ENCODE measurements around the gene TMEM233.
A peak's percentile ranks its signal among the peaks of the same experiment; 100 is the strongest.

Gene TMEM233

GRCh38 chr12:119593578-119594398 is at the start of gene TMEM233:
TSS of gene TMEM233 (plus strand) at chr12:119593774. CDS start at chr12:119593849, 75 bp downstream.
- no peak for DNase-seq (ENCODE audit: extremely low read depth in 1 of 2, low read depth in 1 of 2)

GRCh38 chr12:119544765-119545625 is 48.6 kb upstream of the TMEM233 start:
- DNase-seq (ENCODE audit: extremely low read depth in 1 of 2, low read depth in 1 of 2), result peak; percentile 11 to 18

DNA sequence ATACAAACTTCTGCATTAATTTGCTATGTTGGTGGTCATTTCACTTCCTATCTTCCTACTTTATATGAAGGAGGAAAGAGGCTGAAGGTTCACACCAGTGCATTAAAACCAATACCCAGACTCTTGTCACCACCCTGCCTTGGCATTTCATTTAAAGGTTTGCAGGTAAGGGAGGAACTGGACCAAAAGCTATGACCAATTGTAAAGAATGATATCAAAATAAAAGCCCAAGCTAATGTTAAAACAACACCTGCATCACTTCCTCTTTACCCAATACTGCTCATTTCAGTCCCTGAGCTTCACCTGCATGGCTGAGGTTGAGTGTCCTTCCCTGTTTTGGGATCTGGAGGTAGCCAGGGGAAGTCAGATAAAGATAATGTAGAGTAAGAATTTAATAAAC is 47.2 kb upstream of the TMEM233 start:
- DNase-seq (ENCODE audit: extremely low read depth in 1 of 2, low read depth in 1 of 2), result no peak

GRCh38 chr12:119547001-119547400 is 46.6 kb upstream of the TMEM233 start:
- DNase-seq (ENCODE audit: extremely low read depth in 1 of 2, low read depth in 1 of 2), result no peak

DNA sequence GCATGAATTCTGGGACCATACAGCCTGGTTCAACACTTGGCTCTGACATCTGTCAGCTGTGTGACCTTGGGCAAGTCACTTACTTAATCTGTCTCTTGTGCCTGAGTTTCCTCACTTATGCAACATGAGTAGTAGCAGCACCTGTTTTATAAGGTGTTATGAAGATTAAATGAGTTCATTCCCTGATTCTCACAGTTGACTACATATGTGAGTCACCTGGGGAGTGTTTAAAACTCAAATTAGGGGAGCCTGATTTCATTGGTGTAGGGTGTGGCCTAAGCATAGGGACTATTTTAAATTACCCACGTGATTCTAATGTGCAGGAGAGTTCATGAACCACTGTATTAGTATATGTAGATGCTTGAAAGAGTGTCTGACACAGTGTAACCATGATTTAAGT is 36.7 kb upstream of the TMEM233 start:
- DNase-seq (ENCODE audit: extremely low read depth in 1 of 2, low read depth in 1 of 2), result no peak

- DNase-seq (ENCODE audit: extremely low read depth in 1 of 2, low read depth in 1 of 2), result no peak
These were observed 28.2 kb upstream of the TMEM233 start for GRCh38 chr12:119565404-119565803.

DNA sequence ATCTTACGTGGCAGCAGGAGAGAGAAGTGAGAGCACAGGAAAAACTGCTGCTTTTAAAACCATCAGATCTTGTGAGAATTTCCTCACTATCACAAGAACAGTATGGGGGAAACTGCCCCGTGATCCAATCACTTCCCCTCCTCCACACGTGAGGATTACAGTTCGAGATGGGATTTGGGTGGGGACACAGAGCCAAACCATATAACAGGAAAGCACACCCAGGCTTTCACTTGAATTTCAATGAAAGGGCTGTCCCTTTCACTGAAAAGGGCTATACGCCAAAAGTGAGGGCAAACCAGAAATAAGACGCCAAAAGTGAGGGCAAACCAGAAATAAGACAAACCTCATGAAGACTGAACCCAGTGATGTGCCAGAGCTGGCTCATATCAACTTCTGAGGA is 22.8 kb upstream of the TMEM233 start:
- DNase-seq (ENCODE audit: extremely low read depth in 1 of 2, low read depth in 1 of 2), result no peak

- no peak for DNase-seq (ENCODE audit: extremely low read depth in 1 of 2, low read depth in 1 of 2)
These were observed 20.5 kb upstream of the TMEM233 start for GRCh38 chr12:119573086-119573485.

- no peak for DNase-seq (ENCODE audit: extremely low read depth in 1 of 2, low read depth in 1 of 2)
These were observed 19.3 kb upstream of the TMEM233 start for GRCh38 chr12:119574255-119574654.

GRCh38 chr12:119576118-119576810 is 17.3 kb upstream of the TMEM233 start:
- DNase-seq (ENCODE audit: extremely low read depth in 1 of 2, low read depth in 1 of 2), result no peak

GRCh38 chr12:119576915-119577314 is 16.7 kb upstream of the TMEM233 start:
- DNase-seq (ENCODE audit: extremely low read depth in 1 of 2, low read depth in 1 of 2), result no peak

GRCh38 chr12:119578112-119578511 is 15.5 kb upstream of the TMEM233 start:
- peak in 1 of 2 donors; percentile 54 for DNase-seq (ENCODE audit: extremely low read depth in 1 of 2, low read depth in 1 of 2)

GRCh38 chr12:119589097-119589496 is 4.5 kb upstream of the TMEM233 start:
- no peak for DNase-seq (ENCODE audit: extremely low read depth in 1 of 2, low read depth in 1 of 2)

- DNase-seq (ENCODE audit: extremely low read depth in 1 of 2, low read depth in 1 of 2), result no peak
These were observed 3.9 kb upstream of the TMEM233 start for GRCh38 chr12:119589634-119590033.

GRCh38 chr12:119592232-119592631 is 1.3 kb upstream of the TMEM233 start:
- no peak for DNase-seq (ENCODE audit: extremely low read depth in 1 of 2, low read depth in 1 of 2)

DNA sequence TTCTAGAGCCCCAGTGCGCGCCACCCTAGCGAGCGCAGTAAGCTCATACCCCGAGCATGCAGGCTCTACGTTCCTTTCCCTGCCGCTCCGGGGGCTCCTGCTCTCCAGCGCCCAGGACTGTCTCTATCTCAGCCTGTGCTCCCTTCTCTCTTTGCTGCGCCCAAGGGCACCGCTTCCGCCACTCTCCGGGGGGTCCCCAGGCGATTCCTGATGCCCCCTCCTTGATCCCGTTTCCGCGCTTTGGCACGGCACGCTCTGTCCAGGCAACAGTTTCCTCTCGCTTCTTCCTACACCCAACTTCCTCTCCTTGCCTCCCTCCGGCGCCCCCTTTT is 791 bp downstream of the TMEM233 start:
- no peak for DNase-seq (ENCODE audit: extremely low read depth in 1 of 2, low read depth in 1 of 2)

DNA sequence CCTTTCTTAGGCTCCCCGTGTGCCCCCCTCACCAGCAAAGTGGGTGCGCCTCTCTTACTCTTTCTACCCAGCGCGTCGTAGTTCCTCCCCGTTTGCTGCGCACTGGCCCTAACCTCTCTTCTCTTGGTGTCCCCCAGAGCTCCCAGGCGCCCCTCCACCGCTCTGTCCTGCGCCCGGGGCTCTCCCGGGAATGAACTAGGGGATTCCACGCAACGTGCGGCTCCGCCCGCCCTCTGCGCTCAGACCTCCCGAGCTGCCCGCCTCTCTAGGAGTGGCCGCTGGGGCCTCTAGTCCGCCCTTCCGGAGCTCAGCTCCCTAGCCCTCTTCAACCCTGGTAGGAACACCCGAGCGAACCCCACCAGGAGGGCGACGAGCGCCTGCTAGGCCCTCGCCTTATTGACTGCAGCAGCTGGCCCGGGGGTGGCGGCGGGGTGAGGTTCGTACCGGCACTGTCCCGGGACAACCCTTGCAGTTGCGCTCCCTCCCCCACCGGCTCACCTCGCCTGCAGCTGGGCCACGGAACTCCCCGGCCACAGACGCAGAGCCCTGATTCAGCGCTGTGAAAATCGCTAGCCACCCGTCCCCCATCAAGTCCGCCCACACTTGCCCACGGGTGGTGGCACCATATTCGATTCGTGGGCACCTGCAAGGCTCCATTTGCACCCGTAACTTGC is 1.3 kb downstream of the TMEM233 start:
- DNase-seq (ENCODE audit: extremely low read depth in 1 of 2, low read depth in 1 of 2), result no peak

DNA sequence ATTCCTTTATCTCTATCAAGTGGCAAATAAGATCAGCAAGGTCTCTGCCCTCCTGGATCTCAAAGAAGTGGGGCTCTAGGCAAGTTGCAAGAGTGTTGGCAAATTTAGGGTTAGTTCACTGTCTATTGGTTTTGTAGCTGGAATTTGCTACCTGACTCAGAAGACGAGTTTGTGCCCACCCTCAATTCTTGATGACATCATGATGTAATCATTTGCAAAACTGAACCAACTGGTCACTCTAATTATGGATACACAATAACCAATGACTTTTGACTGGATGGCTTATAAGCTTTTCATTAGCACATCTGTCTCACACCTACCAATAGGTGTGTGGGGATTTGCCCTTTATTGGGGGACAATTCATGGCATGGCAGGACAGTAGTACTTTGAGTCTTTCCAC is 4.6 kb downstream of the TMEM233 start:
- no peak for DNase-seq (ENCODE audit: extremely low read depth in 1 of 2, low read depth in 1 of 2)

GRCh38 chr12:119601877-119602733 is 8.5 kb downstream of the TMEM233 start:
- DNase-seq (ENCODE audit: extremely low read depth in 1 of 2, low read depth in 1 of 2), result no peak

DNA sequence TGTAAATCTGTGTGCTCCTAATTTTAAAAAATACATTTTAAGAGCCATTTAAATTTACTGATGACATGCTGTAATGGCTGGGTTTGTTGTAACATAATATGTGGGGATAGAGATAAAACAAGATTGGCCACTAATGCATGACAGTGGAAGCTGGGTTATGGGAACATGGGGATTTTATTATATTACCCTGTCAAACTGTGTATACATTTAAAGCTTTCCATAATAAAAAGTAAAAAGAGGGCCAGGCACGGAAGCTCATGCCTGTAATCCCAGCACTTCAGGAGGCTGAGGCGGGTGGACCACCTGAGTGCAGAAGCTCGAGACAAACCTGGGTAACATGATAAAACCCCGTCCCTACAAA is 9.1 kb downstream of the TMEM233 start:
- no peak for DNase-seq (ENCODE audit: extremely low read depth in 1 of 2, low read depth in 1 of 2)
